Vagina (tissue), 2 donors: ENCODE results near the gene MAGEA2.
"Not testable (repeated sequence)": the region's sequence is repeated elsewhere in the genome, so short reads cannot be mapped to it uniquely, and the experiment has no call there.

Experiments used
- CTCF ChIP-seq, 3 experiments: fragments of 450-650 bp in 2 of 3; fragments of 200-600 bp in 1 of 3; sonication (generic) in 1 of 3; IDR thresholded peaks; one replicate each; pipeline ENCODE4 v1.5.1; 2017 to 2019; ENCODE audit warnings: antibody characterized with exemption in 3 of 3, mild to moderate bottlenecking in 2 of 3, moderate library complexity in 2 of 3
- POLR2AphosphoS5 ChIP-seq, 2 donors: sonication (generic); formaldehyde crosslinking; IDR thresholded peaks; one replicate each; pipeline ENCODE4 v1.9.0; 2017; ENCODE audit warnings: antibody characterized with exemption in 2 of 2, mild to moderate bottlenecking in 2 of 2, low read depth in 1 of 2; ENCODE audit not compliant: insufficient read depth in 1 of 2

- TF ChIP-seq CTCF (IDR thresholded peaks at IDR 0.05); POLR2AphosphoS5 (IDR thresholded peaks at IDR 0.05; ENCODE audit: insufficient read depth in 1 of 2, low read depth in 1 of 2): not testable (repeated sequence)
Observed at GRCh38 chrX:152758918-152759317, 5.3 kb upstream of the MAGEA2 start, which contains the start of gene CSAG3.
